K562 (cell line): ENCODE measurements around the gene NUP153. TPM values are rescaled to one million over a fixed set of nuclear protein-coding genes. Genes with fewer than 3 reads are reported as not detected.

ENCODE experiments used
- ELK1 ChIP-seq: sonication (generic); formaldehyde crosslinking; IDR thresholded peaks from 2 replicates; pipeline ENCODE4 v1.8.1; 2022; ENCODE audit warnings: missing genetic modification reagents
- FOXM1 ChIP-seq, 2 experiments: fragments of 450-650 bp in 1 of 2; sonication (generic) in 1 of 2; formaldehyde crosslinking in 1 of 2; IDR thresholded peaks; 2 replicates each; pipeline versions ENCODE4 v1.6.1 to v1.9.0; 2017 to 2022; ENCODE audit warnings: low read depth in 2 of 2, mild to moderate bottlenecking in 2 of 2, missing genetic modification reagents in 1 of 2, moderate library complexity in 1 of 2
- FUS ChIP-seq: fragments of 200-400 bp; formaldehyde crosslinking; optimal IDR thresholded peaks from 2 replicates; pipeline ENCODE3; 2017; ENCODE audit warnings: low read depth, low read length
- HDGF ChIP-seq: fragments of 450-650 bp; IDR thresholded peaks from 2 replicates; pipeline ENCODE4 v1.6.1; 2016
- MECOM ChIP-seq: fragments of 250-450 bp; sonication (Bioruptor Pico); IDR thresholded peaks from 2 replicates; pipeline ENCODE4 v1.8.0; 2022; ENCODE audit warnings: inconsistent platforms
- MEIS2 ChIP-seq: fragments of 450-650 bp; IDR thresholded peaks from 2 replicates; pipeline ENCODE4 v1.6.1; 2014; ENCODE audit warnings: mild to moderate bottlenecking; ENCODE audit not compliant: partially characterized antibody
- NCOA4 ChIP-seq: fragments of 450-650 bp; IDR thresholded peaks from 2 replicates; pipeline ENCODE4 v1.6.1; 2018; ENCODE audit warnings: mild to moderate bottlenecking; ENCODE audit not compliant: partially characterized antibody
- POLR2AphosphoS5 ChIP-seq: IDR thresholded peaks from 2 replicates; pipeline ENCODE4 v1.6.1; 2011; ENCODE audit warnings: mild to moderate bottlenecking, low read depth, low read length, moderate library complexity; ENCODE audit not compliant: control insufficient read depth, insufficient read depth
- POLR2G ChIP-seq: fragments of 200-400 bp; formaldehyde crosslinking; IDR thresholded peaks from 2 replicates; pipeline ENCODE4 v1.6.1; 2017; ENCODE audit warnings: low read depth, mild to moderate bottlenecking, antibody characterized with exemption, low read length, moderate library complexity
- POLR2H ChIP-seq: IDR thresholded peaks from 2 replicates; pipeline ENCODE4 v1.6.1; 2016; ENCODE audit warnings: missing genetic modification characterization, low read depth, mild to moderate bottlenecking, control low read depth, missing compliant biosample characterization, moderate library complexity
- TBL1XR1 ChIP-seq, 2 experiments: IDR thresholded peaks; 2 replicates each; pipeline ENCODE4 v1.6.1; 2012; ENCODE audit warnings: improper control_type of control experiment in 2 of 2, low read length in 2 of 2, mild to moderate bottlenecking in 1 of 2
- TCFL5 ChIP-seq: fragments of 250-450 bp; sonication (Bioruptor Pico); conservative IDR thresholded peaks from 2 replicates; pipeline ENCODE4 v1.6.1; 2021; ENCODE audit warnings: mild to moderate bottlenecking, moderate library complexity, matching md5 sums
- TFAP4 ChIP-seq: sonication (generic); formaldehyde crosslinking; IDR thresholded peaks from 2 replicates; pipeline ENCODE4 v1.8.0; 2022; ENCODE audit warnings: missing genetic modification reagents, mild to moderate bottlenecking, moderate library complexity, borderline replicate concordance
- TOE1 ChIP-seq, 2 experiments: fragments of 450-650 bp in 1 of 2; sonication (generic) in 1 of 2; formaldehyde crosslinking in 1 of 2; IDR thresholded peaks; 2 replicates each; pipeline versions ENCODE4 v1.7.1 to v1.8.0; 2016 to 2022; ENCODE audit warnings: borderline replicate concordance in 2 of 2, mild to moderate bottlenecking in 2 of 2, antibody characterized with exemption in 1 of 2, inconsistent platforms in 1 of 2, low read depth in 1 of 2, missing genetic modification reagents in 1 of 2, moderate library complexity in 1 of 2
- ZBTB26 ChIP-seq: fragments of 450-650 bp; formaldehyde crosslinking; IDR thresholded peaks from 2 replicates; pipeline ENCODE4 v1.4.0; 2022; ENCODE audit warnings: missing genetic modification characterization
- ZNF224 ChIP-seq: sonication (generic); formaldehyde crosslinking; IDR thresholded peaks from 2 replicates; pipeline ENCODE4 v1.8.0; 2022; ENCODE audit warnings: mild to moderate bottlenecking, missing genetic modification reagents
- polyA plus RNA-seq, 8 experiments: library from polyadenylated mRNA; depleted of rRNA in 4 of 8; stranded (reverse) in 5 of 8; unstranded in 3 of 8; fragments of >200 nt; fragmentation: Nextera tagmentation in 2 of 8; fragmentation: Illumina TruSeq in 1 of 8; extraction: Ambion mirVana in 2 of 8; extraction: Trizol in 1 of 8; gene quantifications; 2 replicates each; pipeline versions ENCODE4 v1.2.1 to v1.2.3, GENCODE V29; 2011 to 2014; ENCODE audit warnings: inconsistent platforms in 1 of 8, missing spikeins in 1 of 8
- total RNA-seq, 7 experiments: library from RNA; depleted of rRNA in 6 of 7; stranded (reverse); fragments of >200 nt in 6 of 7; fragmentation: Illumina TruSeq in 2 of 7; extraction: Trizol in 2 of 7; gene quantifications; 2 replicates each; pipeline versions ENCODE4 v1.2.1 to v1.2.3, GENCODE V29; 2011 to 2021; ENCODE audit warnings: low replicate concordance in 1 of 7
- TF ChIP-seq, protein P1 (sequence below): fragments of 450-650 bp; IDR thresholded peaks from 2 replicates; pipeline ENCODE4 v1.7.1; 2018; ENCODE audit warnings: mild to moderate bottlenecking, low read depth; ENCODE audit not compliant: partially characterized antibody

NUP153 gene
- total and polyA plus RNA-seq, 9 of the 15 experiments (the other 6 are each of a cell fraction or from before 2014, with no cell fraction given), result 21.9 to 110 (median 84.8) TPM

DNA sequence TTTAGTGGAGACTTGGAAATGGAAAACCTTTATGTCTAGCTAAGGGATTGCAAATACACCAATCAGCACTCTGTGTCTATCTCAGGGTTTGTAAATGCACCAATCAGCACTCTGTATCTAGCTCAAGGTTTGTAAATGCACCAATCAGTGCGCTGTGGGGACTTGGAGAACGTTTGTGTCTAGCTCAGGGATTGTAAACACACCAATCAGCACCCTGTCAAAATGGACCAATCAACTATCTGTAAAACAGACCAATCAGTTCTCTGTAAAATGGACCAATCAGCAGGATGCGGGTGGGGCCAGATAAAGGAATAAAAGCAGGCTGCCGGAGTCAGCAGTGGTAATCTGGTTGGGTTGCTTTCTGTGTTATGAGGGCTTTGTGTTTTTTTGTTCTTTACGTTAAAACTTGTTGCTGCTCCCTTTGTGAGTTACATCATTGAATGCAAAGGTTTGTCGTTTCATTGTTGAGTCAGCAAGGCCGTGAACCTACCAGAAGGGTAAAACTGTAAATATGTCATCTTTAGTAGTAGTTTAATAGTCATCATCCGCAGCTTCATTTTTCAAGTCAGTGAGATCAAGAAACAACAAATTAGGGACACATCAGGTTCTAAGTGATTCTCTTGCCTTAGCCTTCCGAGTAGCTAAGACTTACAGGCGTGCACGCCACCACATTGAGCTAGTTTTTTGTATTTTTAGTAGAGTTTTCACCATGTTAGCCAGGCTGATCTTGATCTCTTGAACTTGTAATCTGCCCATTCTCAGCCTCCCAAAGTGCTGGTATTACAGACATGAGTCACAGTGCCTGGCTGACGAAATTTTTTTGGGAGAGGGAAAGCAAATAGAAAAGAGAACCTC, 22.7 kb upstream of the NUP153 start (continued):
- TF ChIP-seq POLR2G (0 out of 2 replicates have a peak, but pooled peaks have one; percentile 31), TBL1XR1 (IDR thresholded peaks at IDR 0.05; ENCODE audit: low read length in 2 of 2) (no peak), POLR2H (tag) (peak; percentile 92), ZNF224 (CRISPR knock-in tag) (no peak), TFAP4 (CRISPR knock-in tag) (no peak), HDGF (no peak), POLR2AphosphoS5 (no peak), FUS (no peak), TOE1 (IDR thresholded peaks at IDR 0.05; ENCODE audit: borderline replicate concordance) (no peak; the same call in 1 of the 2 replicates), TOE1 (CRISPR knock-in tag; IDR thresholded peaks at IDR 0.05; ENCODE audit: borderline replicate concordance, low read depth) (no peak), MECOM (CRISPR knock-in tag) (no peak), TCFL5 (no peak), FOXM1 (IDR thresholded peaks at IDR 0.05; ENCODE audit: low read depth) (no peak), FOXM1 (CRISPR knock-in tag; IDR thresholded peaks at IDR 0.05; ENCODE audit: low read depth) (no peak), ELK1 (CRISPR knock-in tag) (no peak), NCOA4 (no peak), MEIS2 (peak; percentile 77), ZBTB26 (CRISPR knock-in tag) (no peak)
- TF ChIP-seq, protein P1, sequence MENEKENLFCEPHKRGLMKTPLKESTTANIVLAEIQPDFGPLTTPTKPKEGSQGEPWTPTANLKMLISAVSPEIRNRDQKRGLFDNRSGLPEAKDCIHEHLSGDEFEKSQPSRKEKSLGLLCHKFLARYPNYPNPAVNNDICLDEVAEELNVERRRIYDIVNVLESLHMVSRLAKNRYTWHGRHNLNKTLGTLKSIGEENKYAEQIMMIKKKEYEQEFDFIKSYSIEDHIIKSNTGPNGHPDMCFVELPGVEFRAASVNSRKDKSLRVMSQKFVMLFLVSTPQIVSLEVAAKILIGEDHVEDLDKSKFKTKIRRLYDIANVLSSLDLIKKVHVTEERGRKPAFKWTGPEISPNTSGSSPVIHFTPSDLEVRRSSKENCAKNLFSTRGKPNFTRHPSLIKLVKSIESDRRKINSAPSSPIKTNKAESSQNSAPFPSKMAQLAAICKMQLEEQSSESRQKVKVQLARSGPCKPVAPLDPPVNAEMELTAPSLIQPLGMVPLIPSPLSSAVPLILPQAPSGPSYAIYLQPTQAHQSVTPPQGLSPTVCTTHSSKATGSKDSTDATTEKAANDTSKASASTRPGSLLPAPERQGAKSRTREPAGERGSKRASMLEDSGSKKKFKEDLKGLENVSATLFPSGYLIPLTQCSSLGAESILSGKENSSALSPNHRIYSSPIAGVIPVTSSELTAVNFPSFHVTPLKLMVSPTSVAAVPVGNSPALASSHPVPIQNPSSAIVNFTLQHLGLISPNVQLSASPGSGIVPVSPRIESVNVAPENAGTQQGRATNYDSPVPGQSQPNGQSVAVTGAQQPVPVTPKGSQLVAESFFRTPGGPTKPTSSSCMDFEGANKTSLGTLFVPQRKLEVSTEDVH, result no peak
